ENCODE results near the gene CACNG5.

The CACNG5 gene

GRCh38 chr17:66906321-66907278, 71.7 kb downstream of the CACNG5 start:
- DNase-seq (ENCODE audit: low read depth) = peak; percentile 39

GRCh38 chr17:66909804-66910373, 75.0 kb downstream of the CACNG5 start:
- DNase-seq (ENCODE audit: low read depth) = no peak

GRCh38 chr17:66910651-66911285, 75.9 kb downstream of the CACNG5 start:
- no peak for DNase-seq (ENCODE audit: low read depth)

- DNase-seq (ENCODE audit: low read depth) = no peak
These were observed 80.3 kb downstream of the CACNG5 start for GRCh38 chr17:66915204-66915611.

- DNase-seq (ENCODE audit: low read depth) = no peak
These were observed 80.9 kb downstream of the CACNG5 start for GRCh38 chr17:66915792-66916191.

GRCh38 chr17:66916946-66917345, 82.0 kb downstream of the CACNG5 start:
- no peak for DNase-seq (ENCODE audit: low read depth)

GRCh38 chr17:66918896-66919295, 84.0 kb downstream of the CACNG5 start:
- DNase-seq (ENCODE audit: low read depth) = no peak

- no peak for DNase-seq (ENCODE audit: low read depth)
These were observed 85.5 kb downstream of the CACNG5 start for GRCh38 chr17:66920435-66920834.

GRCh38 chr17:66920950-66921349, 86.0 kb downstream of the CACNG5 start:
- no peak for DNase-seq (ENCODE audit: low read depth)

GRCh38 chr17:66923886-66924285, 89.0 kb downstream of the CACNG5 start:
- DNase-seq (ENCODE audit: low read depth) = no peak

GRCh38 chr17:66925811-66926500, 91.0 kb downstream of the CACNG5 start:
- DNase-seq (ENCODE audit: low read depth) = no peak

- no peak for DNase-seq (ENCODE audit: low read depth)
These were observed 94.0 kb downstream of the CACNG5 start for GRCh38 chr17:66928949-66929348.

GRCh38 chr17:66929591-66929990, 94.7 kb downstream of the CACNG5 start:
- no peak for DNase-seq (ENCODE audit: low read depth)

- no peak for DNase-seq (ENCODE audit: low read depth)
These were observed 96.0 kb downstream of the CACNG5 start for GRCh38 chr17:66930933-66931332.

- DNase-seq (ENCODE audit: low read depth) = no peak
These were observed 97.4 kb downstream of the CACNG5 start for GRCh38 chr17:66932311-66932710.

GRCh38 chr17:66934040-66934439, 99.1 kb downstream of the CACNG5 start:
- DNase-seq (ENCODE audit: low read depth) = no peak
